Ectodermal cell (in vitro differentiated cells): Measurements from ENCODE around the gene CLTB.

Experiments
- H3K27ac ChIP-seq: 2 replicates; pipeline ENCODE4 v1.7.0; 2013; ENCODE audit warnings: mild to moderate bottlenecking, low read depth, low read length; ENCODE audit not compliant: insufficient read depth, poor library complexity, severe bottlenecking
- H3K27me3 ChIP-seq: 2 replicates; pipeline ENCODE4 v1.7.0; 2013; ENCODE audit warnings: mild to moderate bottlenecking, low read length; ENCODE audit not compliant: insufficient read depth, control insufficient read depth, poor library complexity, severe bottlenecking
- H3K36me3 ChIP-seq: one replicate; pipeline ENCODE4 v1.7.0; 2013; ENCODE audit warnings: low read length; ENCODE audit not compliant: control insufficient read depth, insufficient read depth
- H3K4me1 ChIP-seq: one replicate; pipeline ENCODE4 v1.7.0; 2013; ENCODE audit warnings: low read length; ENCODE audit not compliant: control insufficient read depth, insufficient read depth
- H3K4me3 ChIP-seq: 2 replicates; pipeline ENCODE4 v1.7.0; 2013; ENCODE audit warnings: low read depth, low read length, control low read depth; ENCODE audit not compliant: insufficient read depth
- H3K9me3 ChIP-seq: 2 replicates; pipeline ENCODE4 v1.7.0; 2013; ENCODE audit warnings: mild to moderate bottlenecking, low read length, moderate library complexity; ENCODE audit not compliant: control insufficient read depth
- WGBS, 2 experiments: methylation state at CpG; one replicate each; pipeline ENCODE4 v1.1.7; 2013; ENCODE audit warnings: missing lambda C conversion rate in 2 of 2; 5-methylcytosine and 5-hydroxymethylcytosine counted together

The CLTB gene

GRCh38 chr5:176383961-176384360 lies 32.4 kb downstream of the CLTB start:
- WGBS, 2 experiments: 93 to 96% methylated on average over 9 of the region's 9 CpGs

DNA sequence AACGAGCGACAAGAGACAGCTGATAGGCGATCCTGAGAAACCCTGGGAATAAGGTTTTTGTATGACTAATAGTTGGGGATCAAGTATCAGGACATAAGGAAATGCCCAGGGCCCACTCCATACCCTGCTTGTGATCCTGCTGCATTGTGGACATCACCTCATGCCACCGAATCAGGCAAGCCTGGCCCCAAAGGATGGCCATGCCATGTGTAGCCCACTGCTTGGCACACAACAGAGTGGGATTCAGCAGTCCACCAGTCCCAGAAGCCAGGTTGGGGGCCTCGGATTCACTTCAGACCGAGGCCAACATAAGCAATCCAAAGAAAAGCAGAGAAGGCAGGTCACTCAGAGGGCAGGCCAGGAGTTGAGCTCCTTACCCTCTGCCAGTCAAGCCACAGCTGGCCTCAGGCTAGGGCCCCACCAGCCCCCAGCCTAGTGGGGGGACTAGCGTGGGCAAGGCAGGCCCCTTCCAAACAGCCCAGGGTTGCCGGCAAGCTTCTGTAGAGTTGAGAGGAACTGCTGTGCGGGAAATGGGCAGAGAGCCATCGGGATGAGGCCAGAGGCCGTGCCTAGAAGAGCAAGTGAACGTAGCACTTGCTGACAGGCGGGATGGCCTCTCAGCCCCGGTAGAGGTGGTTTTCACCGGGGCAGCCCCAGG lies 33.0 kb downstream of the CLTB start:
- Histone ChIP-seq H3K27ac (no peak overlapping the region), H3K4me3 (no peak overlapping the region), H3K27me3 (no peaks in the 10 kb centered on the region), H3K9me3 (no peaks in the 10 kb centered on the region), H3K36me3 (peaks cover 13% of the 10 kb centered on the region), H3K4me1 (peaks cover 6% of the 10 kb centered on the region)
- WGBS, 2 experiments: 95 to 96% methylated on average over 15 of the region's 15 CpGs

More at GRCh38 chr5:176383961-176384360, 32.4 kb downstream of the CLTB start:
- Histone ChIP-seq H3K27me3 (no peaks in the 10 kb centered on the region), H3K36me3 (peaks cover 13% of the 10 kb centered on the region), H3K9me3 (no peaks in the 10 kb centered on the region), H3K4me1 (peaks cover 6% of the 10 kb centered on the region), H3K4me3 (no peak overlapping the region), H3K27ac (no peak overlapping the region)

- Histone ChIP-seq H3K27me3 (no peaks in the 10 kb centered on the region), H3K36me3 (peaks cover 13% of the 10 kb centered on the region), H3K9me3 (no peaks in the 10 kb centered on the region), H3K4me3 (no peak overlapping the region), H3K27ac (no peak overlapping the region), H3K4me1 (peaks cover 5% of the 10 kb centered on the region)
- 91% methylated on average over 3 of the region's 3 CpGs for WGBS, 2 experiments
Measured at GRCh38 chr5:176382721-176383120, 33.6 kb downstream of the CLTB start.

DNA sequence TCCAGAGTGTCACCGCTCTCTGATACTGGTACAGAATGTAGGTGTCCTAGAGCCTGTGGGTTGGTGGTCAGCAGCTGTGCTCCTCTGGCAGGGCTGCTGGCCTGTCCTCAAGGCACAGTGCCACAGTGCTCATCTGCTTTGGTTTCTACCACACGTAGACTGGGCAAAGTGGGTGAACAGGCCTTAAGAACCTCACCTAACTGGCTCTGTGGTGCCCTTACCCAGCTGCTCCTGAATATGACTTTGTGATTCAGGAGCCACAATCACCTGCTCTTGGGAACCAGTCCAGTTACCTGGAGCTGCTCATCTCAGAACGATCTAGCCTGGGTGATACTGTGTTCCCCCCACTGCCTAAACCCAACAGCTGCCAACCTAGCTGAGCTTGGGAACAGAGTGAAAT lies 34.4 kb downstream of the CLTB start:
- Histone ChIP-seq H3K27me3 (no peaks in the 10 kb centered on the region), H3K9me3 (no peaks in the 10 kb centered on the region), H3K4me3 (no peak overlapping the region), H3K36me3 (peaks cover 13% of the 10 kb centered on the region), H3K4me1 (no peaks in the 10 kb centered on the region), H3K27ac (no peak overlapping the region)
- 93 to 95% methylated on average over 3 of the region's 3 CpGs for WGBS, 2 experiments

DNA sequence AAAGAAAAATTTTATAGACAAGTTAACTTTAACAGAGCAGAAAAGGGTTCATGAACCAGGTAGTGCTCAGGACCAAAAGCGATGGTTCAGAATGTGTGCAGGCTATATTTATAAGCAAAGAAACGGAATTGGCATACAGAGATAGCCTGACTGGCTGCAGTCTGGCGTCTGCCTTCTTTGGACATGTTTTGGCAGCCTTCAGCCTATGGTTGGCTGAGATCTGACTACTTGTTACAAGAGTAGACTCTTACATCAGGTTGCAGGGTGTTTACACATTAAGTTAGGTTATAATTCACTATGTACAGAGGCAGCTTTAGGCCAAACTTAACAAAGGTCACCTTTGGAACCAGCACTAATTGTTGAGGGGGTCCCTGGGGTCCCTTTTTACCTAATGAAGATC lies 34.9 kb downstream of the CLTB start:
- Histone ChIP-seq H3K9me3 (no peaks in the 10 kb centered on the region), H3K27me3 (no peaks in the 10 kb centered on the region), H3K4me1 (no peaks in the 10 kb centered on the region), H3K27ac (no peak overlapping the region), H3K36me3 (peaks cover 13% of the 10 kb centered on the region), H3K4me3 (no peak overlapping the region)
- 82 to 95% methylated on average over 3 of the region's 3 CpGs for WGBS, 2 experiments

GRCh38 chr5:176379881-176380280 lies 36.5 kb downstream of the CLTB start:
- H3K4me3 ChIP-seq: no peak overlapping the region
- H3K4me1 ChIP-seq: no peaks in the 10 kb centered on the region
- H3K36me3 ChIP-seq: peaks cover 6% of the 10 kb centered on the region
- H3K9me3 ChIP-seq: no peaks in the 10 kb centered on the region
- H3K27me3 ChIP-seq: no peaks in the 10 kb centered on the region
- H3K27ac ChIP-seq: no peak overlapping the region
- WGBS, 2 experiments: 91 to 92% methylated on average over 3 of the region's 3 CpGs

- Histone ChIP-seq H3K4me3 (no peak overlapping the region), H3K27me3 (no peaks in the 10 kb centered on the region), H3K27ac (no peak overlapping the region), H3K9me3 (no peaks in the 10 kb centered on the region), H3K4me1 (no peaks in the 10 kb centered on the region), H3K36me3 (no peaks in the 10 kb centered on the region)
- WGBS, 2 experiments: 94 to 95% methylated on average over 7 of the region's 7 CpGs
Measured at GRCh38 chr5:176373100-176373818, 43.1 kb downstream of the CLTB start.

DNA sequence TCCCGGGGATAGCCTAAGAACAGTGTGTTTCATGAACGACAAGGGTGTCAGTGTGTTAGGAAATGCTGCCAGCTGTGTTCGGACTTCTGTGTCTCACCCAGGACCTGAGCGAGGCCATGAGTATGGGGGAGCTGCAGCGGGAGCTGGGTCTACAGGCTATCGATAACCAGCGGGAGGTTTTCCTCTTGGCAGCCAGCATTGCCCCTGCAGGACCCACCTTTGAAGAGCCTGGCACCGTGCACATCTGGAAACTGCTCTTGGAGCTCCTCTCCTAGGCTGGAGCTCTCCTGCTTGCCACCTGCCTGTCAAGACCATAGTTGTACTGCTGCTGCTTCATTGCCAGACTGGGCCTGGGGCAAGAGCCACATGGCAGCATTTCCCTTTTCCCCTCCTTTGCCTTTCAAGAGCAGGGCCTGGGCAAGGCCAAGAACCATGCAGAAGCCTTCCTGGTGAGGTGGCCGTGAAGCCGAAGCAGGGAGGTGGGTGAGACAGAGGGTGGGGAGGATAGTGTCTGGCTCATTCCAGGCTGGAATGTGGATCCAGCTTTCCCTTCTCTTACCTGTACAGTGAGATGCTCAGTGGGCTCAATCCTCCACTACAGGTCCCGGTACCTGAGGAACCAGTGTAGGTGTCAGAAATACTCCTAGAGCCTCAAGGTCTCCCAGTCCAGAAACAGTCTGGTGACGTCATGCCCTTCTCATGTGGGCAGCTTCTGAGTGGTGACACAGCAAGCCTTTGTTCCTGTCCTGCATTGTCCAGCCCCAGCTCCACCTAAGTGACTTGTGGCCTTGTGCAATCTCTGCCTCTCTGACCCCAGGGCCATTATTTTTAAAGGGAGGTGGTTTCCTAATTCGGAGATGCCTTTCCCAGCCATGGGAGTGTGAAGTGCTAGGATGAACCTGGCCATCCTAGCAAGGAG lies 44.5 kb downstream of the CLTB start:
- WGBS, 2 experiments: 93 to 94% methylated on average over 13 of the region's 13 CpGs
- H3K36me3 ChIP-seq: peaks cover 6% of the 10 kb centered on the region
- no peaks in the 10 kb centered on the region for H3K4me1 ChIP-seq
- H3K4me3 ChIP-seq: no peak overlapping the region
- no peaks in the 10 kb centered on the region for H3K9me3 ChIP-seq
- H3K27me3 ChIP-seq: peaks cover 6% of the 10 kb centered on the region
- H3K27ac ChIP-seq: no peak overlapping the region

DNA sequence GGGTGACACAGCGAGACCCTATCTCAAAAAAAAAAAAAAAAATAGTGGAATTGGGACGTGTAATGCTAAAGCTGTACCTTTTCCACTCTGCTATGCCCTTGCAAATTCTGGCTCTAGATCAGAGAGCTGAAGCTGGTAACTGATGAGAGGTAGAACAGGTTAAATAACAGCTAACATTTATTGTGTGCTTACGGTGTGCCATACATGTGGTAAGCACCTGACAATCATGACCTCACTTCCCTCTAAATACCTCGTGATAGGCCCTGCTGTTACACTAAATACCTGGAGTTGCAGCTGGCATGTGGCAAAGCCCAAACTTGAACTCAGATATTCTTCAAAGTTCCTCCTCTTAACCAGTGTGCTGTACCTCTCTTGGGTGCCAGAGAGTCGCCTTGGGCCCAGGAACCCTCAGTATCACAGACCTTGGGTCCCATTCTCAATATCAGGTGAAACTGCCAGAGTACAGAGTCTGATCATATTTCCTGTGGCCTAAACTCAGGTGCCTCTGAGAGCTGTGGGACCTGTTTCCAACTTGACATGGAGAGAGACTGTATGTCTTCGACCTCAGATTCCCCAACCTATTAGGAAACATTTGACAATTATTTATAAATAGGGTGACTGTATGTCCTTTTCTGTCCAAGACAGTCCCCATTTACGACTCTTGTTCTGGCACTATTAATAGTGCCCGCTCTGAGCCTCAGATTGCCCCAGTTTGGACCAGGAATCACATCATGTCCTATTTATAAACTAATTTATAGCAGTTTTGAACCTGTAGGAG lies 46.2 kb downstream of the CLTB start:
- WGBS, 2 experiments: 92 to 94% methylated on average over 8 of the region's 8 CpGs
- Histone ChIP-seq H3K4me1 (no peaks in the 10 kb centered on the region), H3K27ac (no peak overlapping the region), H3K9me3 (no peaks in the 10 kb centered on the region), H3K36me3 (peaks cover 6% of the 10 kb centered on the region), H3K27me3 (peaks cover 24% of the 10 kb centered on the region), H3K4me3 (no peak overlapping the region)
